ENCODE data around the gene SLC28A1. TPM values are rescaled to one million over a fixed set of nuclear protein-coding genes. Genes with fewer than 3 reads are reported as not detected.
A peak's percentile ranks its signal among the peaks of the same experiment; 100 is the strongest.

The SLC28A1 gene
- total RNA-seq, 1 donor from 2014 or later: not detected

DNA sequence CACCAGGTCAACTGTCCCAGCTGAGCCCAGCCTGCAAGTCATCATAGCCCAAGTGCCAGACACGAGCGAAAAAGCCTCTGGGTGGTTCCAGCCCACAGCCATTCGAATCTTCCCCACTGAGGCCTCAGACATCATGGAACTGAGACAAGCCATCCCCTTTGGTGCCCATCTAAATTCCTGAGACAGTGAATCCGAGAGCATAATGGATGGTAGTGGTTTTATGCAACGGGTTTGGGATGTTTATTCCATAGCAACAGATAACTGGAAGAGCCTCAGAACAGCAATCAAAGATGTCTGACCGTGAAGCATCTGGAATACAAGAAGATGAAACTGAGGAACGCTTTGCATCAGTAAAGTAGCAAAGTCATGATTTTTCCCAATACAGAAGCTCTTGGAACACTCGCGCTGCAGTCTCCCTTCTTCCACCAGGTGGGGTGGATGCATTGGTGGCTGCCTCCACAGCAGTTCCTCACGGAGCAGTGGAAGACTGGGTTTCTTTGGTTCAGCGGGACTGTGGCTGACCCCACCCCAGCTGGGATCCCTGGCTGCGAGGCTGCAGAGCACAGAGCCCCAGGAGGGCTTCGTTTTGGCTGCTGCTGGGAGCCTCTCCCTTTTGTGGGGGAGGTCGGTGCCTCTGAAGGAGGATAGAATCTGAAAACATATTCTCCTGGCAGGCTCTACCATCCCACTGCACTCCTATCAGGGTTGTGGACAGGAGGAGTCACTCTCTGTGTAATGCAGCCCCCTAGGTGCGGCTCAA is 70.8 kb downstream of the SLC28A1 start:
- TF ChIP-seq, protein P1, sequence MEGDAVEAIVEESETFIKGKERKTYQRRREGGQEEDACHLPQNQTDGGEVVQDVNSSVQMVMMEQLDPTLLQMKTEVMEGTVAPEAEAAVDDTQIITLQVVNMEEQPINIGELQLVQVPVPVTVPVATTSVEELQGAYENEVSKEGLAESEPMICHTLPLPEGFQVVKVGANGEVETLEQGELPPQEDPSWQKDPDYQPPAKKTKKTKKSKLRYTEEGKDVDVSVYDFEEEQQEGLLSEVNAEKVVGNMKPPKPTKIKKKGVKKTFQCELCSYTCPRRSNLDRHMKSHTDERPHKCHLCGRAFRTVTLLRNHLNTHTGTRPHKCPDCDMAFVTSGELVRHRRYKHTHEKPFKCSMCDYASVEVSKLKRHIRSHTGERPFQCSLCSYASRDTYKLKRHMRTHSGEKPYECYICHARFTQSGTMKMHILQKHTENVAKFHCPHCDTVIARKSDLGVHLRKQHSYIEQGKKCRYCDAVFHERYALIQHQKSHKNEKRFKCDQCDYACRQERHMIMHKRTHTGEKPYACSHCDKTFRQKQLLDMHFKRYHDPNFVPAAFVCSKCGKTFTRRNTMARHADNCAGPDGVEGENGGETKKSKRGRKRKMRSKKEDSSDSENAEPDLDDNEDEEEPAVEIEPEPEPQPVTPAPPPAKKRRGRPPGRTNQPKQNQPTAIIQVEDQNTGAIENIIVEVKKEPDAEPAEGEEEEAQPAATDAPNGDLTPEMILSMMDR (IDR thresholded peaks at IDR 0.05; ENCODE audit: insufficient read depth, low read depth, low read length): peak; percentile 88
- no peak for TF ChIP-seq EZH2 (IDR thresholded peaks at IDR 0.05; ENCODE audit: insufficient read depth, low read length)
- Mint-ChIP-seq H3K4me3 (ENCODE audit: unreplicated experiment) (no peak overlapping the region), H3K27ac (ENCODE audit: unreplicated experiment) (peak overlapping the region; percentile 6), H3K27me3 (ENCODE audit: low read depth, unreplicated experiment) (peaks cover 6% of the 10 kb centered on the region), H3K9me3 (ENCODE audit: unreplicated experiment) (no peaks in the 10 kb centered on the region), H3K4me1 (ENCODE audit: low read depth, unreplicated experiment) (peaks cover 8% of the 10 kb centered on the region), H3K36me3 (ENCODE audit: low read depth, unreplicated experiment) (peaks cover 3% of the 10 kb centered on the region)
- peak overlapping the region; percentile 74 for H3K4me2 ChIP-seq (ENCODE audit: low read length)
- no peaks in the 10 kb centered on the region for H4K20me1 ChIP-seq (ENCODE audit: insufficient read depth, low read length)
- H3K79me2 ChIP-seq (ENCODE audit: insufficient read depth, low read length): no peaks in the 10 kb centered on the region
- no peaks in the 10 kb centered on the region for H3K9me3 ChIP-seq (ENCODE audit: insufficient read depth, low read depth, low read length)
- no peak overlapping the region for H3K4me3 ChIP-seq (ENCODE audit: insufficient read depth, low read depth, low read length)
- no peak overlapping the region for H3K9ac ChIP-seq (ENCODE audit: low read length)
- H3K27me3 ChIP-seq (ENCODE audit: insufficient read depth, low read length): no peaks in the 10 kb centered on the region
- FAIRE-seq (no peak), DNase-seq (ENCODE audit: low read depth) (peak; percentile 51)
- peak overlapping the region; percentile 73 for H2AFZ ChIP-seq (ENCODE audit: low read depth, low read length)
- H3K27ac ChIP-seq (ENCODE audit: low read depth, low read length): no peak overlapping the region
- H3K4me1 ChIP-seq (ENCODE audit: insufficient read depth, low read length): peaks cover under 1% of the 10 kb centered on the region
- no peaks in the 10 kb centered on the region for H3K36me3 ChIP-seq (ENCODE audit: insufficient read depth, low read length)

DNA sequence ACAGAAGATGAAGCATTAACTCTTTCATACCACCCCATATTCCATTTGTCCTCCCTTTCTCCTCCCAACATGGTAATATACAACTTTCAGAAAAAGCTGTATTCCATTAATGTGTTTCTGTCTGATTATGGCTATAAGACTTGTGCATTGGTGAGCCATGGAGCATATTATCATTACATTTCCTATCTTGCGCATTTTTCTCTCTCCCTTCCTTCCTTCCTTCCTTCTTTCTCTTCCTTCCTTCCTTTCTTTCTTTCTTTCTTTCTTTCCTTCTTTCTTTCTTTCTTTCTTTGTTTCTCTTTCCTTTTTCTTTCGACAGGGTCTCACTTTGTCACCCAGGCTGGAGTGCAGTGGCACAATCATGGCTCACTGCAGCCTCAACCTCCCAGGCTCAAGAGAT is 71.7 kb downstream of the SLC28A1 start:
- H3K4me1 ChIP-seq (ENCODE audit: insufficient read depth, low read length): peaks cover 9% of the 10 kb centered on the region
- H3K9ac ChIP-seq (ENCODE audit: low read length): no peak overlapping the region
- TF ChIP-seq, protein P1 (IDR thresholded peaks at IDR 0.05; ENCODE audit: insufficient read depth, low read depth, low read length): no peak
- TF ChIP-seq EZH2 (IDR thresholded peaks at IDR 0.05; ENCODE audit: insufficient read depth, low read length): no peak
- H3K9me3 ChIP-seq (ENCODE audit: insufficient read depth, low read depth, low read length): no peaks in the 10 kb centered on the region
- H3K36me3 ChIP-seq (ENCODE audit: insufficient read depth, low read length): no peaks in the 10 kb centered on the region
- FAIRE-seq: no peak
- H3K27ac ChIP-seq (ENCODE audit: low read depth, low read length): no peak overlapping the region
- no peak overlapping the region for H3K4me3 Mint-ChIP-seq (ENCODE audit: unreplicated experiment)
- H3K4me1 Mint-ChIP-seq (ENCODE audit: low read depth, unreplicated experiment): peaks cover 15% of the 10 kb centered on the region
- peaks cover 6% of the 10 kb centered on the region for H3K27me3 Mint-ChIP-seq (ENCODE audit: low read depth, unreplicated experiment)
- H2AFZ ChIP-seq (ENCODE audit: low read depth, low read length): no peak overlapping the region
- H3K27me3 ChIP-seq (ENCODE audit: insufficient read depth, low read length): no peaks in the 10 kb centered on the region
- H3K79me2 ChIP-seq (ENCODE audit: insufficient read depth, low read length): no peaks in the 10 kb centered on the region
- H3K36me3 Mint-ChIP-seq (ENCODE audit: low read depth, unreplicated experiment): peaks cover 3% of the 10 kb centered on the region
- H3K27ac Mint-ChIP-seq (ENCODE audit: unreplicated experiment): no peak overlapping the region
- no peaks in the 10 kb centered on the region for H3K9me3 Mint-ChIP-seq (ENCODE audit: unreplicated experiment)
- no peak for DNase-seq (ENCODE audit: low read depth)
- no peak overlapping the region for H3K4me2 ChIP-seq (ENCODE audit: low read length)
- no peak overlapping the region for H3K4me3 ChIP-seq (ENCODE audit: insufficient read depth, low read depth, low read length)
- H4K20me1 ChIP-seq (ENCODE audit: insufficient read depth, low read length): no peaks in the 10 kb centered on the region
